GM23338 (cell line): ENCODE measurements around the gene CLIP1. TPM values are rescaled to one million over a fixed set of nuclear protein-coding genes. Genes with fewer than 3 reads are reported as not detected.

Source experiments
- ATAC-seq: fragments of 200-7000 bp; cut with Tn5 transposase; 3 replicates; pipeline ENCODE4 v1.9.1; 2020
- DNase-seq: peaks from one replicate; pipeline ENCODE4 v3.0.0-alpha.2; 2015; ENCODE audit warnings: low spot score
- H2AFZ ChIP-seq: fragments of 200-600 bp; sonication (generic); 2 replicates; pipeline ENCODE4 v1.8.0; 2016; ENCODE audit warnings: antibody characterized with exemption, mild to moderate bottlenecking, moderate library complexity
- H3F3A ChIP-seq: fragments of 200-600 bp; sonication (generic); replicated peaks from 2 replicates; pipeline ENCODE4 v1.8.0; 2017; ENCODE audit warnings: antibody characterized with exemption, mixed run types, low read depth
- H3K27ac ChIP-seq: fragments of 200-600 bp; sonication (generic); 2 replicates; pipeline ENCODE4 v1.6.1; 2016; ENCODE audit warnings: low read depth
- H3K27me3 ChIP-seq: fragments of 200-600 bp; sonication (generic); 2 replicates; pipeline ENCODE4 v1.8.0; 2016; ENCODE audit warnings: mild to moderate bottlenecking, mixed run types, moderate library complexity; ENCODE audit not compliant: insufficient read depth
- H3K36me3 ChIP-seq: fragments of 200-600 bp; sonication (generic); 2 replicates; pipeline ENCODE4 v1.8.0; 2016; ENCODE audit warnings: mild to moderate bottlenecking; ENCODE audit not compliant: insufficient read depth
- H3K4me1 ChIP-seq: fragments of 200-600 bp; sonication (generic); 2 replicates; pipeline ENCODE4 v1.8.0; 2016; ENCODE audit warnings: mild to moderate bottlenecking, moderate library complexity; ENCODE audit not compliant: insufficient read depth
- H3K4me2 ChIP-seq: fragments of 200-600 bp; sonication (generic); 2 replicates; pipeline ENCODE4 v1.7.1; 2017; ENCODE audit warnings: mixed run types
- H3K4me3 ChIP-seq: fragments of 200-600 bp; sonication (generic); 2 replicates; pipeline ENCODE4 v1.6.1; 2016; ENCODE audit warnings: mixed run types
- H3K79me2 ChIP-seq: fragments of 200-600 bp; sonication (generic); replicated peaks from 2 replicates; pipeline ENCODE4 v1.8.0; 2017; ENCODE audit warnings: mild to moderate bottlenecking; ENCODE audit not compliant: insufficient read depth
- H3K9me2 ChIP-seq: fragments of 200-600 bp; sonication (generic); 2 replicates; pipeline ENCODE4 v1.8.0; 2017; ENCODE audit not compliant: insufficient read depth
- H4K20me1 ChIP-seq: fragments of 200-600 bp; sonication (generic); replicated peaks from 2 replicates; pipeline ENCODE4 v1.8.0; 2017; ENCODE audit warnings: mild to moderate bottlenecking; ENCODE audit not compliant: insufficient read depth
- H3K27ac Mint-ChIP-seq: 2 replicates; pipeline ENCODE4 v1.8.0; 2020; ENCODE audit warnings: inconsistent platforms, mild to moderate bottlenecking, moderate library complexity, mixed read lengths
- H3K27me3 Mint-ChIP-seq: 3 replicates; pipeline ENCODE4 v1.8.0; 2022; ENCODE audit warnings: low read depth, mild to moderate bottlenecking, moderate library complexity, mixed read lengths, inconsistent platforms; ENCODE audit not compliant: insufficient read depth, poor library complexity
- H3K36me3 Mint-ChIP-seq: 3 replicates; pipeline ENCODE4 v1.8.0; 2021; ENCODE audit warnings: low read depth, mild to moderate bottlenecking, inconsistent platforms, moderate library complexity, mixed read lengths
- H3K4me1 Mint-ChIP-seq: 3 replicates; pipeline ENCODE4 v1.8.0; 2020; ENCODE audit warnings: mild to moderate bottlenecking, inconsistent platforms, mixed read lengths
- H3K4me3 Mint-ChIP-seq: 3 replicates; pipeline ENCODE4 v1.8.0; 2021; ENCODE audit warnings: moderate library complexity, mild to moderate bottlenecking, inconsistent platforms, mixed read lengths
- H3K9me3 Mint-ChIP-seq: 3 replicates; pipeline ENCODE4 v1.8.0; 2020; ENCODE audit warnings: moderate library complexity, mild to moderate bottlenecking, inconsistent platforms, mixed read lengths
- CREB1 ChIP-seq: fragments of 250-450 bp; sonication (Bioruptor Pico); IDR thresholded peaks from 2 replicates; pipeline ENCODE4 v1.5.0; 2020; ENCODE audit warnings: low read depth, mild to moderate bottlenecking, moderate library complexity
- CTCF ChIP-seq, 2 experiments: fragments of 200-600 bp in 1 of 2; sonication (generic) in 1 of 2; conservative IDR thresholded peaks; 2 replicates each; pipeline versions ENCODE4 v1.5.1 to v1.6.1; 2016 to 2017; ENCODE audit warnings: antibody characterized with exemption in 2 of 2, low read depth in 2 of 2, mild to moderate bottlenecking in 2 of 2, moderate library complexity in 1 of 2
- EZH2 ChIP-seq: fragments of 200-600 bp; sonication (generic); IDR thresholded peaks from one replicate; pipeline ENCODE4 v1.8.0; 2017; ENCODE audit warnings: antibody characterized with exemption, mild to moderate bottlenecking, low read depth; ENCODE audit not compliant: unreplicated experiment
- EZH2phosphoT487 ChIP-seq: fragments of 200-600 bp; sonication (generic); IDR thresholded peaks from one replicate; pipeline ENCODE4 v1.8.1; 2018; ENCODE audit warnings: antibody characterized with exemption; ENCODE audit not compliant: unreplicated experiment
- JUNB ChIP-seq: IDR thresholded peaks from one replicate; pipeline ENCODE4 v1.6.1; 2016; ENCODE audit warnings: antibody characterized with exemption; ENCODE audit not compliant: unreplicated experiment
- NANOG ChIP-seq: IDR thresholded peaks from 2 replicates; pipeline ENCODE4 v1.6.1; 2016; ENCODE audit warnings: antibody characterized with exemption, borderline replicate concordance
- POLR2AphosphoS5 ChIP-seq: IDR thresholded peaks from 2 replicates; pipeline ENCODE4 v1.6.1; 2016; ENCODE audit warnings: antibody characterized with exemption, low read depth
- REST ChIP-seq: IDR thresholded peaks from one replicate; pipeline ENCODE4 v1.6.1; 2018; ENCODE audit warnings: antibody characterized with exemption; ENCODE audit not compliant: unreplicated experiment
- STAT1 ChIP-seq: IDR thresholded peaks from one replicate; pipeline ENCODE4 v1.6.1; 2016; ENCODE audit warnings: antibody characterized with exemption; ENCODE audit not compliant: unreplicated experiment
- ZNF114 ChIP-seq: fragments of 250-450 bp; sonication (Bioruptor Pico); IDR thresholded peaks from 2 replicates; pipeline ENCODE4 v1.5.0; 2020; ENCODE audit warnings: mild to moderate bottlenecking, moderate library complexity
- ZNF331 ChIP-seq: fragments of 250-450 bp; sonication (Bioruptor Pico); IDR thresholded peaks from 2 replicates; pipeline ENCODE4 v1.5.0; 2020; ENCODE audit warnings: low read depth, mild to moderate bottlenecking, moderate library complexity
- polyA plus RNA-seq: library from polyadenylated mRNA; unstranded; fragments of >200 nt; fragmentation: Nextera tagmentation; extraction: Ambion mirVana; gene quantifications from 2 replicates; pipeline ENCODE4 v1.2.1, GENCODE V29; 2016
- total RNA-seq: library from RNA; depleted of rRNA; stranded (reverse); fragments of >200 nt; shearing (Covaris generic); gene quantifications from 2 replicates; pipeline ENCODE4 v1.2.3, GENCODE V29; 2014
- TF ChIP-seq, protein P1 (sequence below): IDR thresholded peaks from 2 replicates; pipeline ENCODE4 v1.6.1; 2016; ENCODE audit warnings: antibody characterized with exemption
- TF ChIP-seq, protein P2 (sequence below): fragments of 250-450 bp; sonication (Bioruptor Pico); IDR thresholded peaks from 2 replicates; pipeline ENCODE4 v1.5.0; 2020; ENCODE audit warnings: mild to moderate bottlenecking, moderate library complexity

CLIP1 gene
- total and polyA plus RNA-seq, 2 experiments from 2014 or later: 11.5 to 21.1 TPM

DNA sequence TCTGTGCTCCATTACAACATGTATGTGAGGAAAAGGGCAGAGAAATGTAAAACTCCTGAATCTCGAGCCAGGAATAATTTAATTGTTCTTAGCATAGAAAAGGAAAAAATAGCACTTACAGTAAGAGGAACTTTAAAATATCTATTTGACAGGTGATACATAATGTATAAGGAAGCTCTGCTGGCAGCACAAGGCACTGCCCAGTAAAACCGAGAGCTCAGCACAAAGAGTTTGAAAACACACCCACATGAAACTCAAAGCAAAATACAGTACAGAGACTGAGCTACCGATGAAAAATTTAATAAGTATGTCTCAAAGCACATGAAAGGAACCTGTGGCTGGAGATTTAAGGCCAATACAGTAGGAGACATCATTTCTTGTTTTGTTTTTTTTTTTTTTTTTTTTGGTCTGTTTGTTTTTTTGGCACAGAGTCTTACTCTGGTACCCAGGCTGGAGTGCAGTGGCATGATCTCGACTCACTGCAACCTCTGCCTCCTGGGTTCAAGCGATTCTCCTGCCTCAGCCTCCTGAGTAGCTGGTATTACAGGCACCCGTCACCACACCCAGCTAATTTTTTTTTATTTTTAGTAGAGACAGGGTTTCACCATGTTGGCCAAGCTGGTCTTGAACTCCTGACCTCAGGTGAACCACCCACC lies 19.2 kb downstream of the CLIP1 start:
- Histone ChIP-seq H3K4me1 (peaks cover 8% of the 10 kb centered on the region), H3K27ac (no peak overlapping the region; the same call in 1 of the 2 replicates), H3K4me2 (no peak overlapping the region), H3F3A (no peaks in the 10 kb centered on the region; the same call in 1 of the 2 replicates), H3K4me3 (no peak overlapping the region), H2AFZ (no peak overlapping the region), H3K36me3 (no peaks in the 10 kb centered on the region), H3K79me2 (peaks cover 4% of the 10 kb centered on the region; the same call in 1 of the 2 replicates), H3K9me2 (no peaks in the 10 kb centered on the region), H3K27me3 (no peaks in the 10 kb centered on the region), H4K20me1 (no peaks in the 10 kb centered on the region)
- Mint-ChIP-seq H3K4me1 (peaks cover 15% of the 10 kb centered on the region), H3K27ac (no peak overlapping the region), H3K36me3 (peaks cover 3% of the 10 kb centered on the region; the same call in 1 of the 3 replicates), H3K27me3 (peaks cover 6% of the 10 kb centered on the region), H3K4me3 (no peak overlapping the region), H3K9me3 (no peaks in the 10 kb centered on the region)
- DNase-seq (no peak), ATAC-seq (no peak)
- no peak for TF ChIP-seq NANOG
- TF ChIP-seq CREB1: no peak
- TF ChIP-seq ZNF114 (CRISPR knock-in tag): no peak
- TF ChIP-seq EZH2phosphoT487: no peak
- TF ChIP-seq REST: no peak
- no peak for TF ChIP-seq JUNB
- TF ChIP-seq ZNF331: no peak
- TF ChIP-seq STAT1: no peak
- TF ChIP-seq EZH2: no peak
- TF ChIP-seq, protein P1, sequence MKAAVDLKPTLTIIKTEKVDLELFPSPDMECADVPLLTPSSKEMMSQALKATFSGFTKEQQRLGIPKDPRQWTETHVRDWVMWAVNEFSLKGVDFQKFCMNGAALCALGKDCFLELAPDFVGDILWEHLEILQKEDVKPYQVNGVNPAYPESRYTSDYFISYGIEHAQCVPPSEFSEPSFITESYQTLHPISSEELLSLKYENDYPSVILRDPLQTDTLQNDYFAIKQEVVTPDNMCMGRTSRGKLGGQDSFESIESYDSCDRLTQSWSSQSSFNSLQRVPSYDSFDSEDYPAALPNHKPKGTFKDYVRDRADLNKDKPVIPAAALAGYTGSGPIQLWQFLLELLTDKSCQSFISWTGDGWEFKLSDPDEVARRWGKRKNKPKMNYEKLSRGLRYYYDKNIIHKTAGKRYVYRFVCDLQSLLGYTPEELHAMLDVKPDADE: no peak
- TF ChIP-seq, protein P2, sequence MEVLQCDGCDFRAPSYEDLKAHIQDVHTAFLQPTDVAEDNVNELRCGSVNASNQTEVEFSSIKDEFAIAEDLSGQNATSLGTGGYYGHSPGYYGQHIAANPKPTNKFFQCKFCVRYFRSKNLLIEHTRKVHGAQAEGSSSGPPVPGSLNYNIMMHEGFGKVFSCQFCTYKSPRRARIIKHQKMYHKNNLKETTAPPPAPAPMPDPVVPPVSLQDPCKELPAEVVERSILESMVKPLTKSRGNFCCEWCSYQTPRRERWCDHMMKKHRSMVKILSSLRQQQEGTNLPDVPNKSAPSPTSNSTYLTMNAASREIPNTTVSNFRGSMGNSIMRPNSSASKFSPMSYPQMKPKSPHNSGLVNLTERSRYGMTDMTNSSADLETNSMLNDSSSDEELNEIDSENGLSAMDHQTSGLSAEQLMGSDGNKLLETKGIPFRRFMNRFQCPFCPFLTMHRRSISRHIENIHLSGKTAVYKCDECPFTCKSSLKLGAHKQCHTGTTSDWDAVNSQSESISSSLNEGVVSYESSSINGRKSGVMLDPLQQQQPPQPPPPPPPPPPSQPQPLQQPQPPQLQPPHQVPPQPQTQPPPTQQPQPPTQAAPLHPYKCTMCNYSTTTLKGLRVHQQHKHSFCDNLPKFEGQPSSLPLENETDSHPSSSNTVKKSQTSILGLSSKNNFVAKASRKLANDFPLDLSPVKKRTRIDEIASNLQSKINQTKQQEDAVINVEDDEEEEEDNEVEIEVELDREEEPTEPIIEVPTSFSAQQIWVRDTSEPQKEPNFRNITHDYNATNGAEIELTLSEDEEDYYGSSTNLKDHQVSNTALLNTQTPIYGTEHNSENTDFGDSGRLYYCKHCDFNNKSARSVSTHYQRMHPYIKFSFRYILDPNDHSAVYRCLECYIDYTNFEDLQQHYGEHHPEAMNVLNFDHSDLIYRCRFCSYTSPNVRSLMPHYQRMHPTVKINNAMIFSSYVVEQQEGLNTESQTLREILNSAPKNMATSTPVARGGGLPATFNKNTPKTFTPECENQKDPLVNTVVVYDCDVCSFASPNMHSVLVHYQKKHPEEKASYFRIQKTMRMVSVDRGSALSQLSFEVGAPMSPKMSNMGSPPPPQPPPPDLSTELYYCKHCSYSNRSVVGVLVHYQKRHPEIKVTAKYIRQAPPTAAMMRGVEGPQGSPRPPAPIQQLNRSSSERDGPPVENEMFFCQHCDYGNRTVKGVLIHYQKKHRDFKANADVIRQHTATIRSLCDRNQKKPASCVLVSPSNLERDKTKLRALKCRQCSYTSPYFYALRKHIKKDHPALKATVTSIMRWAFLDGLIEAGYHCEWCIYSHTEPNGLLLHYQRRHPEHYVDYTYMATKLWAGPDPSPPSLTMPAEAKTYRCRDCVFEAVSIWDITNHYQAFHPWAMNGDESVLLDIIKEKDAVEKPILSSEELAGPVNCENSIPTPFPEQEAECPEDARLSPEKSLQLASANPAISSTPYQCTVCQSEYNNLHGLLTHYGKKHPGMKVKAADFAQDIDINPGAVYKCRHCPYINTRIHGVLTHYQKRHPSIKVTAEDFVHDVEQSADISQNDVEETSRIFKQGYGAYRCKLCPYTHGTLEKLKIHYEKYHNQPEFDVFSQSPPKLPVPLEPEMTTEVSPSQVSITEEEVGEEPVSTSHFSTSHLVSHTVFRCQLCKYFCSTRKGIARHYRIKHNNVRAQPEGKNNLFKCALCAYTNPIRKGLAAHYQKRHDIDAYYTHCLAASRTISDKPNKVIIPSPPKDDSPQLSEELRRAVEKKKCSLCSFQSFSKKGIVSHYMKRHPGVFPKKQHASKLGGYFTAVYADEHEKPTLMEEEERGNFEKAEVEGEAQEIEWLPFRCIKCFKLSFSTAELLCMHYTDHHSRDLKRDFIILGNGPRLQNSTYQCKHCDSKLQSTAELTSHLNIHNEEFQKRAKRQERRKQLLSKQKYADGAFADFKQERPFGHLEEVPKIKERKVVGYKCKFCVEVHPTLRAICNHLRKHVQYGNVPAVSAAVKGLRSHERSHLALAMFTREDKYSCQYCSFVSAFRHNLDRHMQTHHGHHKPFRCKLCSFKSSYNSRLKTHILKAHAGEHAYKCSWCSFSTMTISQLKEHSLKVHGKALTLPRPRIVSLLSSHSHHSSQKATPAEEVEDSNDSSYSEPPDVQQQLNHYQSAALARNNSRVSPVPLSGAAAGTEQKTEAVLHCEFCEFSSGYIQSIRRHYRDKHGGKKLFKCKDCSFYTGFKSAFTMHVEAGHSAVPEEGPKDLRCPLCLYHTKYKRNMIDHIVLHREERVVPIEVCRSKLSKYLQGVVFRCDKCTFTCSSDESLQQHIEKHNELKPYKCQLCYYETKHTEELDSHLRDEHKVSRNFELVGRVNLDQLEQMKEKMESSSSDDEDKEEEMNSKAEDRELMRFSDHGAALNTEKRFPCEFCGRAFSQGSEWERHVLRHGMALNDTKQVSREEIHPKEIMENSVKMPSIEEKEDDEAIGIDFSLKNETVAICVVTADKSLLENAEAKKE: no peak
- no peak for TF ChIP-seq CTCF (conservative IDR thresholded peaks at IDR 0.05; ENCODE audit: low read depth in 2 of 2)
- no peak for TF ChIP-seq POLR2AphosphoS5
